NK-92 (cell line): ENCODE data around the gene ECHDC1.

ENCODE experiments used
- DNase-seq: peaks from one replicate; lab custom pipeline; 2025; ENCODE audit not compliant: unreplicated experiment; lab: John Stamatoyannopoulos, UW

Gene ECHDC1

GRCh38 chr6:127290391-127291265, 52.8 kb downstream of the ECHDC1 start:
- DNase-seq, result no peak

GRCh38 chr6:127289934-127290333, 53.5 kb downstream of the ECHDC1 start:
- no peak for DNase-seq

- no peak for DNase-seq
Observed at GRCh38 chr6:127288705-127289104, 54.7 kb downstream of the ECHDC1 start.

GRCh38 chr6:127282184-127282583, 61.2 kb downstream of the ECHDC1 start:
- DNase-seq, result no peak

GRCh38 chr6:127279815-127280214, 63.6 kb downstream of the ECHDC1 start:
- DNase-seq, result no peak

GRCh38 chr6:127277878-127278843, 65.2 kb downstream of the ECHDC1 start:
- DNase-seq, result no peak

GRCh38 chr6:127276331-127276730, 67.1 kb downstream of the ECHDC1 start:
- DNase-seq, result no peak

GRCh38 chr6:127273499-127273898, 69.9 kb downstream of the ECHDC1 start:
- no peak for DNase-seq

GRCh38 chr6:127272576-127272975, 70.8 kb downstream of the ECHDC1 start:
- DNase-seq, result no peak

GRCh38 chr6:127267646-127268625, 75.5 kb downstream of the ECHDC1 start:
- no peak for DNase-seq

GRCh38 chr6:127266892-127267645, 76.3 kb downstream of the ECHDC1 start:
- no peak for DNase-seq

- no peak for DNase-seq
Observed at GRCh38 chr6:127266178-127266891, 77.1 kb downstream of the ECHDC1 start, which contains the start of gene RNF146. Gene RNF146 (plus strand): TSS chr6:127266864. CDS start chr6:127280339, 13,475 bp downstream.

GRCh38 chr6:127263481-127263880, 79.9 kb downstream of the ECHDC1 start:
- no peak for DNase-seq

- DNase-seq, result no peak
Observed at GRCh38 chr6:127262896-127263295, 80.5 kb downstream of the ECHDC1 start.

GRCh38 chr6:127255286-127255685, 88.1 kb downstream of the ECHDC1 start:
- no peak for DNase-seq

GRCh38 chr6:127249621-127250020, 93.8 kb downstream of the ECHDC1 start:
- no peak for DNase-seq

- no peak for DNase-seq
Observed at GRCh38 chr6:127247114-127248096, 96.0 kb downstream of the ECHDC1 start.

GRCh38 chr6:127243501-127243900, 99.9 kb downstream of the ECHDC1 start:
- DNase-seq, result no peak
